ENCODE results near the gene ZIC3. TPM values are rescaled to one million over a fixed set of nuclear protein-coding genes. Genes with fewer than 3 reads are reported as not detected.
A peak's percentile ranks its signal among the peaks of the same experiment; 100 is the strongest.

ZIC3 gene
- total RNA-seq, 2 donors from 2014 or later, result not detected

DNA sequence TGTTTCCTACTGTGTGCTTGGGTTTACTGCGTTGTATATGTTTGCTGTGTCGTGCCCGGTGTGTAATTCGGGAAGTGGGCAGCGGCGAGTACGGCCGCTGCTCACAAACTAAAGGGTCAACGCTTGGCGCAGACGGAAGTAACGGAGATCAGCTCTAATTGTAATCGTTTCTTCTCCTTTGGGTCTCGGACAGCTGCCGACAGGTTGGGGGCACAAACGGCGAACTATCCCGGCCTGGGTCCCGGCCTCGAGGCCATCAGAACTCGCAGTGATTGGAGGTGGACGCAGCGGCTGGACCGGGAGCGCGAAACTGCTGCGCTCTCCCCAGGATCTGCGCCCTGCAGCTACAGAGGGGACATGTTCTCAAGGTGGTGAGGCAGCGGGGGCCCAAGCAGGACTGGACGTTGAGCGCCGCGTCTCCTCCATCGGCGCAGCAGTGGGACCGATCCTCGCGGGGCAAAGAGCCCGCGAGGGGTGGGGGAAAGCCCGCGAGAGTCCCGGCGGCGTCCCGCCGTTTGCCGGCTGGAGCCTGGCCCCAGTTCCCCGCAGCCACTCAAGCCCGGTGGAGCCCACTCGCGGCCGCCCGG, 516 bp upstream of the ZIC3 start:
- Mint-ChIP-seq H3K4me3 (peak overlapping the region; percentile 45 to 65), H3K4me1 (ENCODE audit: low read depth) (peaks cover 20% of the 10 kb centered on the region), H3K27me3 (ENCODE audit: low read depth) (peaks cover 81% of the 10 kb centered on the region), H3K27ac (no peak overlapping the region), H3K36me3 (ENCODE audit: insufficient read depth in 2 of 2) (peaks cover 1 to 5% of the 10 kb centered on the region in 2 donors), H3K9me3 (peaks cover 0 to 2% of the 10 kb centered on the region in 2 donors)
- ATAC-seq (replicated peaks in 1 of 2) (no peak), DNase-seq (no peak)

DNA sequence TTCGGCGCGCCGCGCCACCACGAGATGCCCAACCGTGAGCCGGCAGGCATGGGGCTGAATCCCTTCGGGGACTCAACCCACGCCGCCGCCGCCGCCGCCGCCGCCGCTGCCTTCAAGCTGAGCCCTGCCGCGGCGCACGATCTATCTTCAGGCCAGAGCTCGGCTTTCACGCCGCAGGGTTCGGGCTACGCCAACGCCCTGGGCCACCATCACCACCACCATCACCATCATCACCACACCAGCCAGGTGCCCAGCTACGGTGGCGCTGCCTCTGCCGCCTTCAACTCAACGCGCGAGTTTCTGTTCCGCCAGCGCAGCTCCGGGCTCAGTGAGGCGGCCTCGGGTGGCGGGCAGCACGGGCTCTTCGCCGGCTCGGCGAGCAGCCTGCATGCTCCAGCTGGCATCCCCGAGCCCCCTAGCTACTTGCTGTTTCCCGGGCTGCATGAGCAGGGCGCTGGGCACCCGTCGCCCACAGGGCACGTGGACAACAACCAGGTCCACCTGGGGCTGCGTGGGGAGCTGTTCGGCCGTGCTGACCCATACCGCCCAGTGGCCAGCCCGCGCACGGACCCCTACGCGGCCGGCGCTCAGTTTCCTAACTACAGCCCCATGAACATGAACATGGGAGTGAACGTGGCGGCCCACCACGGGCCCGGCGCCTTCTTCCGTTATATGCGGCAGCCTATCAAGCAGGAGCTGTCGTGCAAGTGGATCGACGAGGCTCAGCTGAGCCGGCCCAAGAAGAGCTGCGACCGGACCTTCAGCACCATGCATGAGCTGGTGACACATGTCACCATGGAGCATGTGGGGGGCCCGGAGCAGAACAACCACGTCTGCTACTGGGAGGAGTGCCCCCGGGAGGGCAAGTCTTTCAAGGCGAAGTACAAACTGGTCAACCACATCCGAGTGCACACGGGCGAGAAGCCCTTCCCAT, 1.1 kb downstream of the ZIC3 start:
- H3K4me1 Mint-ChIP-seq (ENCODE audit: low read depth), result peaks cover 20% of the 10 kb centered on the region
- DNase-seq (no peak), ATAC-seq (replicated peaks in 1 of 2) (peak; percentile 26 to 28)
- peak overlapping the region; percentile 81 to 82 for H3K4me3 Mint-ChIP-seq
- H3K9me3 Mint-ChIP-seq, result peaks cover 0 to 2% of the 10 kb centered on the region in 2 donors
- peaks cover 1 to 5% of the 10 kb centered on the region in 2 donors for H3K36me3 Mint-ChIP-seq (ENCODE audit: insufficient read depth in 2 of 2)
- H3K27me3 Mint-ChIP-seq (ENCODE audit: low read depth), result peaks cover 82% of the 10 kb centered on the region
- H3K27ac Mint-ChIP-seq, result peak overlapping the region; percentile 82

DNA sequence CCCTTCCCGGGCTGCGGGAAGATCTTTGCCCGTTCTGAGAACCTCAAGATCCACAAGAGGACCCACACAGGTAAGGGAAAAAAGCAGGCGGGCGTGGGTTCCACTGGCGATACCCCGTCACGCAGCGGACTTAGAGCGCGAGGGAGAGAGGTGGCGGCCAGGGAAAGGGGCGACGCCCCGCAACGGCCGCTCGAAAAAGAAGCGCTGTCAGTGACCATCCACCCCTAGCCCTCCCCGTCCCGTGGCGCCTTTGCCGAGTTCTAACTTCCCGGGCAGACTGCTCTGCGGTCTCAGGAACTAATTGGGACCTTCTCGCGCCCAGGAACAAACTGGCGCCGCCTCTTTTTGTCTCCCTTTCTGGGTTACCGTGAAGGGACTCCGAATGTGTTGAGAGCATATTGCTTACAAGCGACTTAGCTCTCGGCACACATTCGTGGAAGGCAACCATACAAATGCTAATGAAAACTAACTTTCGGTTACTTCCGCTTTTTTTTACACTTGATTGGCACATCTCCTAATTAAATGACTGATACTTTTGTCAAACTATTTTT, 1.8 kb downstream of the ZIC3 start:
- peak overlapping the region; percentile 81 to 82 for H3K4me3 Mint-ChIP-seq
- peaks cover 20% of the 10 kb centered on the region for H3K4me1 Mint-ChIP-seq (ENCODE audit: low read depth)
- peaks cover 0 to 2% of the 10 kb centered on the region in 2 donors for H3K9me3 Mint-ChIP-seq
- peaks cover 82% of the 10 kb centered on the region for H3K27me3 Mint-ChIP-seq (ENCODE audit: low read depth)
- peaks cover 1 to 5% of the 10 kb centered on the region in 2 donors for H3K36me3 Mint-ChIP-seq (ENCODE audit: insufficient read depth in 2 of 2)
- no peak for ATAC-seq (replicated peaks in 1 of 2)
- peak overlapping the region; percentile 82 for H3K27ac Mint-ChIP-seq
- DNase-seq, result no peak

DNA sequence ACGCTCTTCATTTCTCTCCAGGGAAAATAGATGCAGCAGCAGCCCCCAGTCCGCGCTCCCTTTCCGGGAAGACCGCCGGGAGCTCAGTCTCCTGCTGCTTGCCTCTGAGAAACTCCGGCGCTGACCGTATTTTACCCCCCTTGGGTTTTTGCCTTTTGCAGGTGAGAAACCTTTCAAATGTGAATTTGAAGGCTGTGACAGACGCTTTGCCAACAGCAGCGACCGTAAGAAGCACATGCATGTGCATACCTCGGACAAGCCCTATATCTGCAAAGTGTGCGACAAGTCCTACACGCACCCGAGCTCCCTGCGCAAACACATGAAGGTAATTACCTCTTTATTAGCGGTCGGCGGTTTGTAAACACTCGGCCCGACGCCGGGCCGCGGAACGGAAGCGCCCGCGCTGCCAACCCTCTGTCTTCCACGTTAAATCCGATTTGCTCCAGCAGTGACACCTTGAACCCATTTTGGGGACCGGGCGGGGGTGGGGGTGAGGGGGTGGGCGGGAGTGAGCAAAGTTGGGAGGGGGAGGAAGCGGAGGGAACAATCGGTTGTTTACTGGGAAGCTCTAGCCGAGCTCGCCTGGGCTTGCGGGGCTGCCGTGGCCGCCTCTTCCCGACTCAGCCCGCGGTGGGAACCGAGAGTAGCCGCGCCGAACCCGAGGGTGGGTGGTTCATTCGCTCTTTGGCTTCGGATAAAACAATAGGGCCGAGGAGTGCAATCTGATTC, 3.0 kb downstream of the ZIC3 start:
- no peak for DNase-seq
- Mint-ChIP-seq H3K27ac (peak overlapping the region; percentile 58), H3K4me3 (peak overlapping the region; percentile 41 to 60), H3K9me3 (peaks cover 0 to 2% of the 10 kb centered on the region in 2 donors), H3K27me3 (ENCODE audit: low read depth) (peaks cover 81% of the 10 kb centered on the region), H3K4me1 (ENCODE audit: low read depth) (peaks cover 20% of the 10 kb centered on the region), H3K36me3 (ENCODE audit: insufficient read depth in 2 of 2) (peaks cover 1 to 5% of the 10 kb centered on the region in 2 donors)
- no peak for ATAC-seq (replicated peaks in 1 of 2)

DNA sequence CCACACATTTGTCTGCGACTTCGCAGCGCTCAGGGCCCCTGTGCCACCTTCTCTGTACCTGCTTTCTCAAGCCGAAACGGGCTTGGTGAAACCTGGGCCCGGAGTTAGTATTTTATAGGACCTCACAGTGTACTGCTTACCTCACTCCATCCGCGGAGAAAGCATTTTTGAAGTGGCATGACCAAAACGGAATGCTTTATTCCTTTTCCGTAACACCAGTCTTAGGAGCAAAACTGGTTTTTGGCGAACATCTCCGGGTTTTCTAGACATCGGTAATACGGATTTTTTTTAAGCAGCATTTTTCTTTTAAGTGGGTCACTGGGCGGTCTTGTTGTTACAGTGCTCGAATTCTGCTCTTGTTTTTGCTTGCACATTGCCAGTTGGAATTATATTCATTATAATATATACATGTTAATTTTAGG, 3.6 kb downstream of the ZIC3 start:
- peaks cover 75% of the 10 kb centered on the region for H3K27me3 Mint-ChIP-seq (ENCODE audit: low read depth)

DNA sequence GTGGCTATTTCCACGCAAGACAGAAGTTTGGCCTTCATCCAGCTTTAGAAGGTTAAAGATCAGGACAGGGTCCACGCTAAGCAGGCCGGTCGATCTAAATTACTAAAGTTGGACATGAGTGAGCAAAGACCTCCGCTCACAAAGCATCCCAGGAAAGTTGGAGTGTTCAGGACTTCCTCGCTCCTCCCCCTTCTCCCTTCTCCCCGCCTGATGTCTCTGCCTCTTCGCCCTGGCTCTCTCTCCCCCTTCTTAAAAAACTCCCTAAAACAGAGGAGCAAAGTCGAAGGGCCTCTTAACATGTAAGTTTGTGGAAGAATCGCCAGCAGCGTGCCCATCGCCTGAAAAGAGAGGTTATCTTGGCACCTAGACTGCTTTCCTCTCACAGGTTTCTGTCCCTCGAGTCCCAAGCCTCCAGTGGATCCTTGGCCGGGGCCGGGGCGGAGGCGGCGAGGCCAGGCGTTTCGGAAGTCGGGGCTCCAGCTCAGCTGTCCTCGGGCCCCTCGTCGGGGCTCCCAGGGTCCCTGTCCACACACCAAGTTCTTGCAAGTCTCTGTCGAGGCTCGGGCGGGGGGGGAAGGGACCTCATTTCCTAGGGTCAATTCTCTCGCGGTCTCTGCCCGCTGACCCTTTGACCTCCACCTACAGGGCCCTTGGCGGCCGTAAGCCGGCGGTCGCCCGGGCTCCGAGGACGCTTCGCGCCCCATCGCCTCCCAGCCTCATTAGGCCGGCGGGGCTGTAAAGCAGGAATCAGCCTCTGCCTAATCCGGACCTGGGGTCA, 7.6 kb downstream of the ZIC3 start:
- ATAC-seq (replicated peaks in 1 of 2) (no peak), DNase-seq (no peak)
- no peaks in the 10 kb centered on the region for H3K36me3 Mint-ChIP-seq (ENCODE audit: insufficient read depth in 2 of 2)
- H3K27me3 Mint-ChIP-seq (ENCODE audit: low read depth), result peaks cover 79% of the 10 kb centered on the region
- no peaks in the 10 kb centered on the region for H3K9me3 Mint-ChIP-seq
- H3K4me3 Mint-ChIP-seq, result no peak overlapping the region
- H3K4me1 Mint-ChIP-seq (ENCODE audit: low read depth), result no peaks in the 10 kb centered on the region
- no peak overlapping the region for H3K27ac Mint-ChIP-seq

More for the DNA sequence above, 3.6 kb downstream of the ZIC3 start:
- H3K36me3 Mint-ChIP-seq (ENCODE audit: insufficient read depth in 2 of 2), result peaks cover 1 to 5% of the 10 kb centered on the region in 2 donors
- peaks cover 20% of the 10 kb centered on the region for H3K4me1 Mint-ChIP-seq (ENCODE audit: low read depth)
- H3K4me3 Mint-ChIP-seq, result no peak overlapping the region
- H3K9me3 Mint-ChIP-seq, result peaks cover 0 to 2% of the 10 kb centered on the region in 2 donors
- DNase-seq (no peak), ATAC-seq (replicated peaks in 1 of 2) (no peak)
- H3K27ac Mint-ChIP-seq, result no peak overlapping the region

DNA sequence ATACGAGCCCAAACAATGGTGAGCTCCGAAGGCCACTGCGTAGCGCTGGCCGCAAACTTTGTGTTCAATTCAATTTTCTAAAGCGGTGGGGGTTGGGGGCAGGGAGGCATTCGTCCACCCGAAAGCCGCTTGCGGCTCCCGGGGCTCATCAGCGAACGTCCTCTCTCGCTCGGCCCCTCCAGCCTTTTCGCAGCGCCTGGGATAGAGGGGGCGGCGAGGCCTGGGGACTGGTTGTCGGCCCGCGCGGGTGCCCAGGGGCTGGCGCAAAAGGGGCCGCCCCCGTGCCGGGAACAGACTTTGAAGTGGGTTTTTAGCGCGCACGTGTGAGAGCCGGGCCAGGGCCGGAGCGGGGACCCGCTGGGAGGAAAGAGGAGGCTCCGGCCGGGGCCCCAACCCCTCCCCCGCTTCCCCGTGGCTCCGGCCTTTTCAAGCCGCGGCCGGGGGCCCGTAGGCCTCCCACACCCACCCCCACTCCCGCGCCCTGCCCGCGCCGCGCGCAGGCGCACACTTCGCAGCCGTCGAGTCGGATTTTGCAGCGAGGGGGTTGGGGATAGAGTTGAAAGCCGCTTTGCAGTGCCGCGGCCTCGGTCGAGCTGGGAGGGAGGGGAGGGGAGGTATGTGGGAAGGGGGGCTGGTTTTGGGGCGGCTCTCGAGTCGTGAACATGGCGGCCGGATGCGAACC, 8.3 kb downstream of the ZIC3 start:
- ATAC-seq (replicated peaks in 1 of 2), result no peak
- H3K36me3 Mint-ChIP-seq (ENCODE audit: insufficient read depth in 2 of 2), result no peaks in the 10 kb centered on the region
- H3K27ac Mint-ChIP-seq, result no peak overlapping the region
- no peaks in the 10 kb centered on the region for H3K4me1 Mint-ChIP-seq (ENCODE audit: low read depth)
- no peak for DNase-seq
- H3K27me3 Mint-ChIP-seq (ENCODE audit: low read depth), result peaks cover 74% of the 10 kb centered on the region
- no peaks in the 10 kb centered on the region for H3K9me3 Mint-ChIP-seq
- H3K4me3 Mint-ChIP-seq, result no peak overlapping the region

DNA sequence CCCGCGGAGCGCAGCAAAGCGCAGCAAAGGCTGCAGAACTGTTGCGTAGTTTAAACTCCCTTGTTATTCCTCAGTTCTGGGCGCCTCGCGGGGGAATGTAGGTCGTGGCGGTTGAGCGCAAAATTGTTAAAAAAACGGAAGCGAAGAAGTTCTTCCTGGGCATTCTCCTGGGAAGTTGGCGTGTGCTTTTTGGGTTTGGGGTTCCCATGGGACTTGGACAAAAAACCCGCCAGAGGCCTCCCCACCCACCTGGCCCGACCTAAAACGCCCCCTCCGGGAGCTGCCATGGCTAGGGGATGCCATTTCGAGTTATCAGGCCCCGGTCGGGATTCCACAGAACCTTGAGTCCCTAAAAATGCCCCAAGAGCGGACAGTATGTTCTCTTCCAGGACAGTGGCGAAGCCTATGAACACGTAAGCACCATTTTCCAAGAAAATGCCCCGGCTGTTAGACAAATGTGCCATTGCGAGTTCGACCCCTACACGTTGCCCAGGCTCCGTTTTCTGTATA, 8.9 kb downstream of the ZIC3 start:
- Mint-ChIP-seq H3K27ac (no peak overlapping the region), H3K27me3 (ENCODE audit: low read depth) (peaks cover 70% of the 10 kb centered on the region), H3K9me3 (no peaks in the 10 kb centered on the region), H3K4me1 (ENCODE audit: low read depth) (no peaks in the 10 kb centered on the region), H3K36me3 (ENCODE audit: insufficient read depth in 2 of 2) (no peaks in the 10 kb centered on the region), H3K4me3 (no peak overlapping the region)
- DNase-seq (no peak), ATAC-seq (replicated peaks in 1 of 2) (no peak)

DNA sequence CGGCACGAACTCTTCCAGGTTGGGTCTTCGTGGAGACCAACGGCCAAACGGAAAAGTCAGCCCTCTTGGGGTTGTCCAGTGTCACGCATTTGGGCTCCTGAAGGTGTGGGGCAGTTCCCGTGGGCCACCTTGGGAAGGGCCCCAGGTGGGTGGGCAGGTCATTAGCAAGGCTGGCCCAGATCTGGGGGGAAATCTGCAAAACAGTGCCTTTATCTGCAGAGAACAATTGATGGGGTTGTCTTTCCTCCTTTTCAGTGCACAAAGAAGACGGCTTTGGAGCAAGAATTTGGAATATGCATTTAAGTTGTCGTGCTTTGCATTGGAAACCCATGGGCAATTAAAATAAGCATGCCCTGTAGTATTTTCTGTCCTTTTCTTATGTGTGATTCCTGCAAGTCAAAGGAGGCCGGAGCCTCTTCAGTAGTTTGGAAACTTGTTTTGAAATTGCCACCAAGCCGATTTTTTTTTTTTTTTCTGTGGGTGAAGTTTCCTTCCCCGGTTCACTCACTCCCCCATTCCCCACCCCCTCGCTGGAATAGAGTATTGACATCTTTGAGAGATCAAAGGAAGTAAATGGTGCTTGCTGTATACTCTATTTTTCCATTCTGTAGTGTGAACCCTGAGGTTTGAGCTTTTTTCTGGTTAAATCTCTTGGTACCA, 9.8 kb downstream of the ZIC3 start:
- DNase-seq, result no peak
- H3K27ac Mint-ChIP-seq, result no peak overlapping the region
- H3K27me3 Mint-ChIP-seq (ENCODE audit: low read depth), result peaks cover 61% of the 10 kb centered on the region
- no peak for ATAC-seq (replicated peaks in 1 of 2)
- no peaks in the 10 kb centered on the region for H3K9me3 Mint-ChIP-seq
- no peaks in the 10 kb centered on the region for H3K36me3 Mint-ChIP-seq (ENCODE audit: insufficient read depth in 2 of 2)
- H3K4me1 Mint-ChIP-seq (ENCODE audit: low read depth), result no peaks in the 10 kb centered on the region
- H3K4me3 Mint-ChIP-seq, result no peak overlapping the region

DNA sequence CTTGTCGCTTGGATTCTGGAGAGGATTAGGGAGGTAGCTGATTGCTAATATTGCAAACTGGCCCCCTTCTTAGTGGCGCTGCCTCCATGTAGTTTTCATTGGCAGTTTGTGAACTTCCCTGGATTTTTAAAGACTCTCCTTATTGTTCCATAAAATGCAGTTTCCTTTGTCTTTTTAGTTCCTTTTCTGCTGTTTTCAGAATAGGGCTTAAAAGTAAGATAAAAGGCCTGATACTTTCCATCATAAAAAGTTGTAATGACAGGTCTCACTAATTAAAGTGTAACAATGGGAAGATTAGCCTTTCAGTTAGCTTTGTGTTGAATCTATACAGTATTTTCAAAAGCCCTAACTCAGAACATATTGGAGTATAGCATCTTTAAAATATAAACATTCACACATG, 21.2 kb downstream of the ZIC3 start:
- Mint-ChIP-seq H3K27me3 (ENCODE audit: low read depth) (peaks cover 30% of the 10 kb centered on the region), H3K4me3 (no peak overlapping the region), H3K4me1 (ENCODE audit: low read depth) (no peaks in the 10 kb centered on the region), H3K36me3 (ENCODE audit: insufficient read depth in 2 of 2) (no peaks in the 10 kb centered on the region), H3K27ac (no peak overlapping the region), H3K9me3 (no peaks in the 10 kb centered on the region)
- ATAC-seq (replicated peaks in 1 of 2) (no peak), DNase-seq (no peak)

DNA sequence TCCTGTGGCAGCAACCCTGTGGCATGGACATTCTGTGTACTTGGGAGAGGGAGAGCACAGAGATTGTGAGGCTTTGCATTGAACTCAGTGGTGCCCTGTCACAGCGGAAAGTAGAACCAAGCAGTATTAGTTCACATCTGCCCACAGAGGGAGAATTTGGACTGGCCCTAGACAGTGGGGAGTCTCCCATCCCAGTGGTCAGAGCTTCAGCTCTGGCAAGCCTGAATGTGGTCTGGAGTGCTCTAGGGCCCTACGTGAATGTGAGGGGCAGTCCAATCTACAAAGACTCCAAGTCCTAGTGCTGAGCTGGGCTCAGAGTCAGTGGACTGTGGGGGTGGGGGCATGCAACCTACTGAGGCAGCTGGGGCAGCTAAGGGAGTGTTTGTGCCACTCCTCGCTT, 34.8 kb downstream of the ZIC3 start:
- Mint-ChIP-seq H3K9me3 (no peaks in the 10 kb centered on the region), H3K27me3 (ENCODE audit: low read depth) (peaks cover 26% of the 10 kb centered on the region), H3K4me3 (no peak overlapping the region), H3K36me3 (ENCODE audit: insufficient read depth in 2 of 2) (no peaks in the 10 kb centered on the region), H3K27ac (no peak overlapping the region), H3K4me1 (ENCODE audit: low read depth) (no peaks in the 10 kb centered on the region)
- no peak for ATAC-seq (replicated peaks in 1 of 2)
- no peak for DNase-seq
